Measurements from ENCODE around the gene TSHZ1.

DNA sequence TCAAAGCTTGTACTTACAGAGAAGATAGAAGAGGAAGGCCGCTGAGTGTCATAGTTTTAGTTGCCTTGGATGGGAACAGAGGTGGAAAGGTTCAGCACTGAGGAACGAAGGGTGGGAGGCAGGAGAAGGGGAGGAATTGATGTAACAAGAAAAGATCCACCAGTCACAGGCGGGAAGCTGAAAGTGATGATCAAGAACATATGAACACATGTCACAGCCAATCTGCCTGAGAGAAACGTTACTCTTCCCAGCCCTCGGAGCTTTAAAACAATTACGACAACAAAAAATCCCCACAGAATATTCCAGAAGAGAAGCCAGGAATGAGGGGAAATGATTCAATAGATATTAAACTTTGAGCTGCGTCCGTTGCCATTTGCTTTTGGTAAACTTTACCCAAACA lies 87.1 kb downstream of the TSHZ1 start:
- TF ChIP-seq, protein P1, sequence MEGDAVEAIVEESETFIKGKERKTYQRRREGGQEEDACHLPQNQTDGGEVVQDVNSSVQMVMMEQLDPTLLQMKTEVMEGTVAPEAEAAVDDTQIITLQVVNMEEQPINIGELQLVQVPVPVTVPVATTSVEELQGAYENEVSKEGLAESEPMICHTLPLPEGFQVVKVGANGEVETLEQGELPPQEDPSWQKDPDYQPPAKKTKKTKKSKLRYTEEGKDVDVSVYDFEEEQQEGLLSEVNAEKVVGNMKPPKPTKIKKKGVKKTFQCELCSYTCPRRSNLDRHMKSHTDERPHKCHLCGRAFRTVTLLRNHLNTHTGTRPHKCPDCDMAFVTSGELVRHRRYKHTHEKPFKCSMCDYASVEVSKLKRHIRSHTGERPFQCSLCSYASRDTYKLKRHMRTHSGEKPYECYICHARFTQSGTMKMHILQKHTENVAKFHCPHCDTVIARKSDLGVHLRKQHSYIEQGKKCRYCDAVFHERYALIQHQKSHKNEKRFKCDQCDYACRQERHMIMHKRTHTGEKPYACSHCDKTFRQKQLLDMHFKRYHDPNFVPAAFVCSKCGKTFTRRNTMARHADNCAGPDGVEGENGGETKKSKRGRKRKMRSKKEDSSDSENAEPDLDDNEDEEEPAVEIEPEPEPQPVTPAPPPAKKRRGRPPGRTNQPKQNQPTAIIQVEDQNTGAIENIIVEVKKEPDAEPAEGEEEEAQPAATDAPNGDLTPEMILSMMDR (IDR thresholded peaks at IDR 0.05): no peak
- no peak for TF ChIP-seq POLR2A (IDR thresholded peaks at IDR 0.05; ENCODE audit: low read depth)
- no peak for TF ChIP-seq EP300 (IDR thresholded peaks at IDR 0.05)
